Neural progenitor cell (in vitro differentiated cells): ENCODE measurements around the gene DCLK2.

ENCODE experiments used
- CTCF ChIP-seq: fragments of 200-600 bp; sonication (generic); IDR thresholded peaks from 2 replicates; pipeline ENCODE4 v1.5.1; 2017; ENCODE audit warnings: antibody characterized with exemption, mild to moderate bottlenecking
- EZH2phosphoT487 ChIP-seq: fragments of 200-600 bp; sonication (generic); IDR thresholded peaks from 2 replicates; pipeline ENCODE4 v1.6.1; 2017; ENCODE audit warnings: antibody characterized with exemption

- TF ChIP-seq CTCF (no peak), EZH2phosphoT487 (no peak)
These were observed 82.2 kb downstream of the DCLK2 start for GRCh38 chr4:150160473-150160872.
